ENCODE measurements around the gene UNC50.

- TF ChIP-seq, protein P1, sequence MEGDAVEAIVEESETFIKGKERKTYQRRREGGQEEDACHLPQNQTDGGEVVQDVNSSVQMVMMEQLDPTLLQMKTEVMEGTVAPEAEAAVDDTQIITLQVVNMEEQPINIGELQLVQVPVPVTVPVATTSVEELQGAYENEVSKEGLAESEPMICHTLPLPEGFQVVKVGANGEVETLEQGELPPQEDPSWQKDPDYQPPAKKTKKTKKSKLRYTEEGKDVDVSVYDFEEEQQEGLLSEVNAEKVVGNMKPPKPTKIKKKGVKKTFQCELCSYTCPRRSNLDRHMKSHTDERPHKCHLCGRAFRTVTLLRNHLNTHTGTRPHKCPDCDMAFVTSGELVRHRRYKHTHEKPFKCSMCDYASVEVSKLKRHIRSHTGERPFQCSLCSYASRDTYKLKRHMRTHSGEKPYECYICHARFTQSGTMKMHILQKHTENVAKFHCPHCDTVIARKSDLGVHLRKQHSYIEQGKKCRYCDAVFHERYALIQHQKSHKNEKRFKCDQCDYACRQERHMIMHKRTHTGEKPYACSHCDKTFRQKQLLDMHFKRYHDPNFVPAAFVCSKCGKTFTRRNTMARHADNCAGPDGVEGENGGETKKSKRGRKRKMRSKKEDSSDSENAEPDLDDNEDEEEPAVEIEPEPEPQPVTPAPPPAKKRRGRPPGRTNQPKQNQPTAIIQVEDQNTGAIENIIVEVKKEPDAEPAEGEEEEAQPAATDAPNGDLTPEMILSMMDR (conservative IDR thresholded peaks at IDR 0.05 in 1 of 2, IDR thresholded peaks at IDR 0.05 in 1 of 2; ENCODE audit: low read depth in 1 of 2, low read length in 2 of 2) = no peak
- no peak for TF ChIP-seq EZH2 (IDR thresholded peaks at IDR 0.05; ENCODE audit: low read length, missing control alignments)
Measured at GRCh38 chr2:98585386-98585785, 23.0 kb upstream of the UNC50 start.
